Measurements from ENCODE around the gene PKD1L1. TPM values are rescaled to one million over a fixed set of nuclear protein-coding genes. Genes with fewer than 3 reads are reported as not detected.

Gene PKD1L1
- total RNA-seq, 4 donors from 2014 or later, result 0.06 to 0.19 (median 0.13) TPM; not detected in 1

- H3K4me3 ChIP-seq, result no peak overlapping the region
- TF ChIP-seq POLR2A (IDR thresholded peaks at IDR 0.05) (no peak), CTCF (IDR thresholded peaks at IDR 0.05) (no peak)
- peaks cover 0 to 2% (median 0%) of the 10 kb centered on the region in 4 donors for H3K27me3 ChIP-seq
- intact Hi-C loops (cut with DNase I), result loop anchor here (10.0 kb wide), 1 partner anchor 368 kb away; no protein-coding TSS in a partner anchor
- H3K36me3 ChIP-seq, result no peaks in the 10 kb centered on the region
- DNase-seq, result no peak
- 64 to 65% methylated on average over 4 to 8 of the region's 16 CpGs for WGBS, 2 donors
- H3K9me3 ChIP-seq, result no peaks in the 10 kb centered on the region
- H3K27ac ChIP-seq, result no peak overlapping the region
- no peaks in the 10 kb centered on the region for H3K4me1 ChIP-seq
Observed at GRCh38 chr7:47812429-47813136, 135.7 kb downstream of the PKD1L1 start.

- 50 to 92% methylated on average over 2 to 10 of the region's 10 CpGs for WGBS, 2 donors
- Histone ChIP-seq H3K36me3 (no peaks in the 10 kb centered on the region), H3K27me3 (peaks cover 0 to 2% (median 0%) of the 10 kb centered on the region in 4 donors), H3K4me1 (peaks cover 1 to 8% (median 3%) of the 10 kb centered on the region in 3 donors), H3K9me3 (no peaks in the 10 kb centered on the region), H3K4me3 (no peak overlapping the region), H3K27ac (no peak overlapping the region)
- DNase-seq, result no peak
- intact Hi-C loops (cut with DNase I), result loop anchor here (10.0 kb wide), 1 partner anchor 367 kb away; no protein-coding TSS in a partner anchor
- no peak for TF ChIP-seq CTCF (IDR thresholded peaks at IDR 0.05)
- TF ChIP-seq POLR2A (IDR thresholded peaks at IDR 0.05), result no peak
Observed at GRCh38 chr7:47811632-47812380, 136.5 kb downstream of the PKD1L1 start.

GRCh38 chr7:47809387-47809786 is 138.9 kb downstream of the PKD1L1 start:
- no peak for TF ChIP-seq CTCF (IDR thresholded peaks at IDR 0.05)
- TF ChIP-seq POLR2A (IDR thresholded peaks at IDR 0.05), result no peak
- H3K27me3 ChIP-seq, result peaks cover 0 to 11% (median 0%) of the 10 kb centered on the region in 4 donors
- intact Hi-C loops (cut with DNase I), result no loop called here
- H3K9me3 ChIP-seq, result no peaks in the 10 kb centered on the region
- no peak overlapping the region for H3K4me3 ChIP-seq
- DNase-seq, result no peak
- peaks cover 6 to 19% (median 6%) of the 10 kb centered on the region in 3 donors for H3K4me1 ChIP-seq
- 94 to 97% methylated on average over 3 of the region's 3 CpGs for WGBS, 2 donors
- H3K36me3 ChIP-seq, result no peaks in the 10 kb centered on the region
- no peak overlapping the region for H3K27ac ChIP-seq

- Histone ChIP-seq H3K27me3 (peaks cover 0 to 11% (median 0%) of the 10 kb centered on the region in 4 donors), H3K4me1 (peaks cover 6 to 19% (median 6%) of the 10 kb centered on the region in 3 donors), H3K36me3 (no peaks in the 10 kb centered on the region), H3K27ac (no peak overlapping the region), H3K9me3 (no peaks in the 10 kb centered on the region), H3K4me3 (no peak overlapping the region)
- intact Hi-C loops (cut with DNase I), result no loop called here
- WGBS, 2 donors, result 85 to 89% methylated on average over 7 of the region's 7 CpGs
- no peak for TF ChIP-seq POLR2A (IDR thresholded peaks at IDR 0.05)
- no peak for TF ChIP-seq CTCF (IDR thresholded peaks at IDR 0.05)
- no peak for DNase-seq
Observed at GRCh38 chr7:47808321-47808720, 139.9 kb downstream of the PKD1L1 start.

- 53 to 57% methylated on average over 4 to 5 of the region's 5 CpGs for whole genome bisulfite sequencing, 2 donors
- Histone ChIP-seq H3K9me3 (no peaks in the 10 kb centered on the region), H3K4me3 (no peak overlapping the region), H3K27me3 (peaks cover 0 to 11% (median 0%) of the 10 kb centered on the region in 4 donors), H3K27ac (peak overlapping the region in 3 of 4 donors; percentile 7 to 69 (median 38)), H3K36me3 (no peaks in the 10 kb centered on the region), H3K4me1 (peaks cover 6 to 19% (median 6%) of the 10 kb centered on the region in 3 donors)
- intact Hi-C loops (cut with DNase I), result no loop called here
- no peak for DNase-seq
- TF ChIP-seq POLR2A (IDR thresholded peaks at IDR 0.05) (no peak), CTCF (IDR thresholded peaks at IDR 0.05) (no peak)
Observed at GRCh38 chr7:47807756-47808155, 140.5 kb downstream of the PKD1L1 start.
